ENCODE data around the gene CCDC47.

CCDC47 gene

DNA sequence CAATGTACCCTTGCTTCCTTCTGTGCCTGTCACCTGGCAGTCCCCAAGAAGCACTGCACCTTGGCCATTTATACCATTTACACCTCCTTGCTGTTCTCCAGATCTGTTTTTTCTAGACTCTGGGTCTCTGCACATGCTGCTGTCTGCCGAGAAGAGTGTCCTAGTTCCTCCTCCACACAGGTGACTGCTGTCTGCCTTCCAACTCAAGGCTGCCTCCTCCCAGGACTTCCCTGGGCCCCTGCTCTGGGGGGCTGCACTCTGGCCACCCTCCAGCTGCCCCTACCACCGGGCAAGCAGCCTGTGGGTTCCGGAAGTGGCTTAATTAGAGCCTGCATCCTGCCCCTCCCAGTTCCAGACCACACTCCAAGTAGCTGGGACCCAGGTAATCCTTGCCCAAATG, 67.7 kb downstream of the CCDC47 start:
- no peak for DNase-seq (ENCODE audit: low spot score in 2 of 2)
- Mint-ChIP-seq H3K4me1 (peaks cover 79% of the 10 kb centered on the region), H3K4me3 (peak overlapping the region; percentile 66), H3K27ac (ENCODE audit: low read depth) (peak overlapping the region; percentile 24), H3K36me3 (ENCODE audit: insufficient read depth) (peaks cover 31% of the 10 kb centered on the region), H3K9me3 (no peaks in the 10 kb centered on the region), H3K27me3 (no peaks in the 10 kb centered on the region)
- ATAC-seq (replicated peaks; ENCODE audit: extremely low read depth, poor library complexity, severe bottlenecking), result no peak

DNA sequence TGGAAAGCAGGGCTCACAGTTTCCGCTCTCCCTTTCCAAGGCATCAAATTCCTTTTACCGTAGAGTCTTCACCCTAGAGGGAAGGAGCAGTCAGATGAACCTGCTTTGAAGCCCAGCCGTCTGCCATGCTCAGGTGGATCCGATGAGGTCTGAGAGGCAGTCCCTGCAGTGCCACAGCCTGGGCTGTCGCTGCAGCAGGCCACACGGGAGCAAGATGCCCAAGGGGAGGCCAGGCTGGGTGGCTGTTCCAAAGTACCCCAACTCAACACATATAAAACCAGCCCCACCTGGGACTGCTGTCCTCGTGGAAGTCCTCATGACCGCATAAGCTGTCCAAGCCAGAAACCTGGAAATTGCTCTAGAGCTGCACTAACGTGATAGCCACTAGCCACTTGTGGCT, 68.6 kb downstream of the CCDC47 start:
- Mint-ChIP-seq H3K4me3 (peak overlapping the region; percentile 66), H3K36me3 (ENCODE audit: insufficient read depth) (peaks cover 28% of the 10 kb centered on the region), H3K27me3 (no peaks in the 10 kb centered on the region), H3K27ac (ENCODE audit: low read depth) (no peak overlapping the region), H3K4me1 (peaks cover 73% of the 10 kb centered on the region), H3K9me3 (no peaks in the 10 kb centered on the region)
- ATAC-seq (replicated peaks; ENCODE audit: extremely low read depth, poor library complexity, severe bottlenecking) (no peak), DNase-seq (ENCODE audit: low spot score in 2 of 2) (no peak)

DNA sequence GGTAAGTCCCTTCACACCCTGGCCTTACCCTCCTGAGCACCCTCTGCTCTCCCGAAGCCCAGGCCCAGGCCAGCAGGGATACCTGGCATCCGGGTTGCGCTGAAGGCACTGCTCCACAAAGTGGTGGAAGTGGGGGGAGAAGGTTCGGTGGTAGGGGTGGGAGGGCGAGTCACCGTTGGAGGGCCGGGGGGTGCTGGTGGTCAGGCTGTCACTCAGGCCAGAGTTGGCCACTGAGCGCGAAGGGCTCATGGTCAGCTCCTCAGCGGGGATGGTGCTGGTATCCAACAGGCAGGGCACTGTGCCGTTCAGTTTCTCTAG, 69.2 kb downstream of the CCDC47 start:
- ATAC-seq (replicated peaks; ENCODE audit: extremely low read depth, poor library complexity, severe bottlenecking) (no peak), DNase-seq (ENCODE audit: low spot score in 2 of 2) (no peak)
- Mint-ChIP-seq H3K4me3 (peak overlapping the region; percentile 86), H3K27me3 (no peaks in the 10 kb centered on the region), H3K36me3 (ENCODE audit: insufficient read depth) (peaks cover 30% of the 10 kb centered on the region), H3K9me3 (no peaks in the 10 kb centered on the region), H3K27ac (ENCODE audit: low read depth) (peak overlapping the region; percentile 98), H3K4me1 (peaks cover 69% of the 10 kb centered on the region)

DNA sequence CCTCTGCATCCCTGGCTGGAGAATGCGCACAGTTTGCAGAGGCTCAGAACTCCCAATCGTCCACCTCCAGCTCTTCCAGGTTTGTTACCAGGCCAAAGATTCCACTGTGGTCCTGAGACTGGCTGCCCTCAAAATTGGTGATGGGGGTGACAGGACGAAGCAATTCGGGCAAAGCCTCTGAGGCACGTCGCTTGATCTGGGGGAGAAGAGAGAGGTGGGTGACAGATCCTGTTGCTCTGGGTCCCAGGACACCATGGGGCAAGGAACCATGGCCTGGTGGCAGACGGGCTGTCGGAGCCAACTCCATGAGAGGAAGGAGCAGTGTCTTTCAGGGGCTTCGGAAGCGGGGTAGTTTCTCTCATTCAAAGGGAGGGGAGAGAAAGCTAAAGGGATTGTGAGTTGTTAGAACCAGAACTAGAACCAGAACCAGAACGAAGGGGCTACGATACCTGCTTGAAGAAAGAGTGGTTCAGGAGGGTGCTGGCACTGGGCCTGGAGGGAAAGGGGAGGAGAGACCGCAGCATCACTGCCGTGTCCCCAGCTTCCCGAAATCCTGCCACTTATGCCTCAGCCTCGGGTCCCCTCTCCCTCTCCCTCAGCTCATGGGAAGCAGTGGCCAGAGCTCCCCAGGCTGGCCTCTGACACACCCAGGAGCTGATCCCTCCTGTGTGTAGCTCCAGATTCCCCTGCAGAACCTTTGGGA, 69.7 kb downstream of the CCDC47 start:
- no peaks in the 10 kb centered on the region for H3K9me3 Mint-ChIP-seq
- H3K4me3 Mint-ChIP-seq, result peak overlapping the region; percentile 86
- H3K36me3 Mint-ChIP-seq (ENCODE audit: insufficient read depth), result peaks cover 35% of the 10 kb centered on the region
- peaks cover 64% of the 10 kb centered on the region for H3K4me1 Mint-ChIP-seq
- peak overlapping the region; percentile 98 for H3K27ac Mint-ChIP-seq (ENCODE audit: low read depth)
- DNase-seq (ENCODE audit: low spot score in 2 of 2) (no peak), ATAC-seq (replicated peaks; ENCODE audit: extremely low read depth, poor library complexity, severe bottlenecking) (no peak)
- H3K27me3 Mint-ChIP-seq, result no peaks in the 10 kb centered on the region

DNA sequence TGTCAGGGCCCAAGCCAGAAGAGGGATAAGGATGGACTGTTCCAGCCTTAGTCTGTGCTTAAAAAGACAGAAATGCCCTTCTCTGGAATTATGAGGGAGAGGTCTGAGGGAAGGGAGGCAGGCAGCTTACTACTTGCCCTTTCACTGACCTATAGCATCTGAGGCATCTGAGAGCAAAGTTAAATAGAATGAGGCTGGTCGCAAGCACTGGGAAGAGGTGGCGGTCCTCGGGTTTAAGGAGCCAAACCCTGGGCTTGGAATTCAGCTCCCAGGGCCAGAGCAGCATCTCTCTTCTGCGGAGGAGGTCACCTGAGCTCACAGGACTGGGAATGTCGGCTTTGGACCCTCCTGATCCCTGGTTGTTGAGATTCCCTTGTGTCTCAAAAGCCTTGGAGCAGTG, 70.4 kb downstream of the CCDC47 start:
- DNase-seq (ENCODE audit: low spot score in 2 of 2), result no peak
- Mint-ChIP-seq H3K27me3 (no peaks in the 10 kb centered on the region), H3K9me3 (no peaks in the 10 kb centered on the region), H3K27ac (ENCODE audit: low read depth) (peak overlapping the region; percentile 98), H3K4me3 (peak overlapping the region; percentile 86), H3K4me1 (peaks cover 64% of the 10 kb centered on the region), H3K36me3 (ENCODE audit: insufficient read depth) (peaks cover 41% of the 10 kb centered on the region)
- ATAC-seq (replicated peaks; ENCODE audit: extremely low read depth, poor library complexity, severe bottlenecking), result no peak

DNA sequence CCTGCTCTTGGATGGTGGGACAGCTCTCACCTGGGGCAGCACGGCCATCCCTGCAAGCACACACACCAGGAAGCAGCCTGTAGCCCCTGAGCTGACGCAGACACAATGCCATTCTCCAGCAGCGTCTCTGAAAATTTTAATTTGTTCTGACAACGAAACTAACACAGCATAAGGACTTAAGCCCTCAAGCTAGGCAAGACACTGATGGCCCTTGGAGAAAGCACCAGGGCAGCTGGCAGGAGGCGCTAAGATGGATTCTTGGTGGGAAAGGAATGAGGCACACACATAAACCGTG, 70.7 kb downstream of the CCDC47 start:
- DNase-seq (ENCODE audit: low spot score in 2 of 2) (no peak), ATAC-seq (replicated peaks; ENCODE audit: extremely low read depth, poor library complexity, severe bottlenecking) (no peak)
- H3K27ac Mint-ChIP-seq (ENCODE audit: low read depth), result peak overlapping the region; percentile 98
- H3K4me3 Mint-ChIP-seq, result peak overlapping the region; percentile 86
- no peaks in the 10 kb centered on the region for H3K9me3 Mint-ChIP-seq
- H3K27me3 Mint-ChIP-seq, result no peaks in the 10 kb centered on the region
- H3K4me1 Mint-ChIP-seq, result peaks cover 67% of the 10 kb centered on the region
- peaks cover 44% of the 10 kb centered on the region for H3K36me3 Mint-ChIP-seq (ENCODE audit: insufficient read depth)

DNA sequence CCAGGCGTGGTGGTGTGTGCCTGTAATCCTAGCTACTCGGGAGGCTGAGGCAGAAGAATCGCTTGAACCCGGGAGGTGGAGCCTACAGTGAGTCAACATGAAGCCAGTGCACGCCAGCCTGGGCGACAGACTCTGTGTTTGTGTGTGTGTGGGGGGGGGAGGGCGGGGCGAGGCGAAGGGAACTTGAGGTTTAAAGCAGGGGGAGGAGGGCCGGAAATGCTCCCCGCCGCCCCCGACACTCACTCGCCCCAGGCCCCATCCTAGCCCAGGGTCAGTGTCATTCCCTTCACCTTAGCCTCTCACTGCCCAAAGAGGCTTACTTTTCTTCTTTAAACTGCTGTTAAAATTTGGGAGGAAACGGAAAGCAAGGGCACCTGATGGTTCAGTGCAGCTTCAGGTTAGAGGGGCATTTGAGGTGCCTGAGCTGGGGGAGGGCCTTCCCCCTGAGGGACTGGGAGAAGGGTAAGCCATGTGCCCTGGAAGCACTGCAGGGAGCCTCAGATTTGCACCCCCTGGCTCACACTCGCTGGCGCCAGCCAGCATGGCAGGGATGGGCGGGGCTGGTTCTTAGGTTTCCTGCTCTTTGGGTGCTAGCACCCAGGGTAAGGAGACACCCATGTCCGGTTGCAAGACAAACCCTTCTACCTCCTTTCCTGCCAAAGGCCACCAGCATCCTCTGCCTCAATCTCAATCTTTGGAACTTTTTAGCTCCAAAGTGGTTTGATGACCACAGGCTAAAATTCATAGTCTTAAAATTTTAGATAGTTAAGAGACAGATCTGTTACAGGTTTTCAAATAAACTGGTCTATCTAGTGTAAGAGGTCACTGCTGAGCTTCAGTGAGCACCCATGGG, 71.3 kb downstream of the CCDC47 start:
- peak; percentile 45 to 67 for DNase-seq (ENCODE audit: low spot score in 2 of 2)

DNA sequence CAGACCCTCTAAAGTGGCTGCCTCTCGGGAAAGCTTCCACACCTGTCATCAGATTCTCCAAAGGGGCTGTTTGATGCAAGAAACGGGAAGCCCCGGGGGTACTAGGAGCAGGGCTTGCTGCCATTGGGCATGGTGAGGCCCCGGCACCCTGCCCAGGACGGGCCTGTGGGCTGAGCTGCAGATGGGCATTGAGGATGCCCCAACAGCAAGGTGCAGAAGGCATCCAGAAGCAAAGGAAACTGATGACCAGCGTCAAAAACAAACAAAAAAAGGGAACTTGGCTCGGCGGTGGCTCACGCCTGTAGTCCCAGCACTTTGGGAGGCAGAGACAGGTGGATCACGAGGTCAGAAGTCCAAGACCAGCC, 72.0 kb downstream of the CCDC47 start:
- DNase-seq (ENCODE audit: low spot score in 2 of 2) (no peak), ATAC-seq (replicated peaks; ENCODE audit: extremely low read depth, poor library complexity, severe bottlenecking) (no peak)
- Mint-ChIP-seq H3K4me1 (peaks cover 70% of the 10 kb centered on the region), H3K36me3 (ENCODE audit: insufficient read depth) (peaks cover 50% of the 10 kb centered on the region), H3K4me3 (peak overlapping the region; percentile 86), H3K9me3 (no peaks in the 10 kb centered on the region), H3K27ac (ENCODE audit: low read depth) (peak overlapping the region; percentile 98), H3K27me3 (no peaks in the 10 kb centered on the region)

More for the DNA sequence above, 71.3 kb downstream of the CCDC47 start:
- Mint-ChIP-seq H3K27me3 (no peaks in the 10 kb centered on the region), H3K27ac (ENCODE audit: low read depth) (peak overlapping the region; percentile 98), H3K4me3 (peak overlapping the region; percentile 86), H3K4me1 (peaks cover 70% of the 10 kb centered on the region), H3K36me3 (ENCODE audit: insufficient read depth) (peaks cover 45% of the 10 kb centered on the region), H3K9me3 (no peaks in the 10 kb centered on the region)
- peak; percentile 27 for ATAC-seq (replicated peaks; ENCODE audit: extremely low read depth, poor library complexity, severe bottlenecking)

DNA sequence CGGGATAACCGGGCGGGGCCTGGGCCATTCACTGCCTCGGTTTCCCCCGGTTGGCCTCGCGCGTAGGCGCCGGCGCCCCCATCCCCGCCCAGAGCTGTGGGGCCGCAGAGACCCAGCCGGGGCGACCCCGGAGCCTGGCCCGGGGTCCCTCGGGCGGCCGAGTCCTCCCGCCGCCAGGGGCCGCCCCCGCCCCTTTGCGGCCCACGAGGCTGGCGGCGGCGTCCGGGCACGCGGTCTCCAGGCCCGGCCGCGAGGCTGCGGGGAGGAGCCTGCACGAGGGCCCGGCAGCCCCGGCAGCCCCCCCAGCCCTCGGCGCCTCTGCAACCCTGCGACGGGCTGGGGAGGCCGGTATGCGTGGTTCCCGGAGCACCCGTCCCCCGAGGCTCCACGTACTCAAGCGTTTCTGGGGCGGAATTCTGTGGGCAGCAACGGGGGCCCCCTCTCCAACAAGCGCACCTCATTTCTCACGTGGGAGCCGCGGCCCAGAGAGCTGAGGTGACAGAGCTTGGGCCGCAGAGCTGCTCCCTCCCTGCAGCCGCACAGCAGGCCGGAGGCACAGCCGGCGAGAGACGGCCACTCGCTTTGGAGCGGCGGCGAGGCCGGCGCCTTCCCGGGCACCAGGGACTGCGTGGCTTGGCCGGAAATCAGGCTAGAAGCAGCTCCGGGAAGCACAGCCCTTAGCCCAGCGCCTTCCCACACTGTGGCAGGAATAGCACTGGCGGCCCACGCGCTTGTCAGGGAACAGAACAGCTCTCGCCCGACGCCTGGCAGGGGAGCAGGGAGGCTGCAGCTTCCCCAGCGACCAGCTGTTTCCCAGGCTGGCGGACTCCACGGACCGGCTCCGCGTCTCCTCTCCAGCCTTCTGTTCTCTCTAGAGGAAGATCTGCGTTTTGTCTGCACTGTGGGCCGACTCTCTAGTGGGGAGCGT, 72.6 kb downstream of the CCDC47 start:
- Mint-ChIP-seq H3K9me3 (no peaks in the 10 kb centered on the region), H3K27ac (ENCODE audit: low read depth) (peak overlapping the region; percentile 98), H3K27me3 (no peaks in the 10 kb centered on the region), H3K4me3 (peak overlapping the region; percentile 86), H3K36me3 (ENCODE audit: insufficient read depth) (peaks cover 56% of the 10 kb centered on the region), H3K4me1 (peaks cover 70% of the 10 kb centered on the region)
- DNase-seq (ENCODE audit: low spot score in 2 of 2) (peak; percentile 49 to 55), ATAC-seq (replicated peaks; ENCODE audit: extremely low read depth, poor library complexity, severe bottlenecking) (peak; percentile 4)

DNA sequence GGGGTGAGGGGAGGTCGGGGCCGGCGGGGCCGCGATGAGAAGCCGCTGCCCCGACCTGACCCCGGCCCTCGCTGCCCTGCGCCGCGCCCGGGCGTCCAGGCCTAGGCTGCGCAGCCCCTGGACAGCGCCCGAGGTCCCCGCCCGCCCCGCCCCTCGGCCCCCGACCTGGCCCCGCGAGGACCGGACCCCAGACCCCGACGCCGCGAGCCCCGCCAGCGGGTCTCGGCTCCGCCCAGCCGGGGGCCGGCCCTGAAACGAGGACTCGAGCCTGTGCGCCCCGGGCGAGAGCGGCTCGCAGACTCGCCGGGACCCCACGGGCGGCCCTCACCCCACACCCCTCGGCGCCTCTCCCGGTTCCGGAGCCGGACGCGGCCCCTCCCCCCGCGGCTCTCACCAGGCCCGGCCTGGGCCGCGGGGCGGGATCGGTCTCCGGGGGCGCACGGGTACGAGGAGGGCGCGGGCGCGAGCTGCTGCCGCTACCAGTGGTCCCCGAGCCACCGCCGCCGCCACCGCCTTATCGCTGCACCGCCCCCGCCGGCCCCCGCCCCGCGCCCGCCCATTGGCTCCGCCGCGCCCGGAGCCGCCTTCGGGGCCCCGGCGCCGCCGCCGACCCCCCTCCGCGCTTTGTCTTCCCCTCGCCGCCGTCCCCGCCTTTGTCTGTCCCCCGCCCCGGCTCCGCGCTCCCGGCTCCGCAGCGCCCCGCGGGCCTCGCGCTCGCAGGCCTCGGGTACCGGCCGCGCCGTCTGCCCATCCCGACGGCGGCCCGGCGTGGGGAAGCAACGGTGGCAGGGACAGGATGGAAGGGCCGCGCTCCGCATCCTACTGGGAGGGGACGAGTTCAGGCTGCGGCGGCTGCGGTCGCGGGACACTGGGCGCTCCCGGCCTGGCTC, 73.5 kb downstream of the CCDC47 start, which contains the start of gene LIMD2:
Gene LIMD2, minus strand, starts transcription at position 488 of the 890 bp plus-strand sequence. CDS start 827 bp downstream, outside the sequence.
- Mint-ChIP-seq H3K36me3 (ENCODE audit: insufficient read depth) (peaks cover 64% of the 10 kb centered on the region), H3K9me3 (no peaks in the 10 kb centered on the region), H3K4me3 (peak within 1 kb of the TSS; percentile 92), H3K4me1 (peaks cover 69% of the 10 kb centered on the region), H3K27me3 (no peaks in the 10 kb centered on the region), H3K27ac (ENCODE audit: low read depth) (peak within 1 kb of the TSS; percentile 98)
- DNase-seq (ENCODE audit: low spot score in 2 of 2) (peak; percentile 72 to 76), ATAC-seq (replicated peaks; ENCODE audit: extremely low read depth, poor library complexity, severe bottlenecking) (peak; percentile 21)

DNA sequence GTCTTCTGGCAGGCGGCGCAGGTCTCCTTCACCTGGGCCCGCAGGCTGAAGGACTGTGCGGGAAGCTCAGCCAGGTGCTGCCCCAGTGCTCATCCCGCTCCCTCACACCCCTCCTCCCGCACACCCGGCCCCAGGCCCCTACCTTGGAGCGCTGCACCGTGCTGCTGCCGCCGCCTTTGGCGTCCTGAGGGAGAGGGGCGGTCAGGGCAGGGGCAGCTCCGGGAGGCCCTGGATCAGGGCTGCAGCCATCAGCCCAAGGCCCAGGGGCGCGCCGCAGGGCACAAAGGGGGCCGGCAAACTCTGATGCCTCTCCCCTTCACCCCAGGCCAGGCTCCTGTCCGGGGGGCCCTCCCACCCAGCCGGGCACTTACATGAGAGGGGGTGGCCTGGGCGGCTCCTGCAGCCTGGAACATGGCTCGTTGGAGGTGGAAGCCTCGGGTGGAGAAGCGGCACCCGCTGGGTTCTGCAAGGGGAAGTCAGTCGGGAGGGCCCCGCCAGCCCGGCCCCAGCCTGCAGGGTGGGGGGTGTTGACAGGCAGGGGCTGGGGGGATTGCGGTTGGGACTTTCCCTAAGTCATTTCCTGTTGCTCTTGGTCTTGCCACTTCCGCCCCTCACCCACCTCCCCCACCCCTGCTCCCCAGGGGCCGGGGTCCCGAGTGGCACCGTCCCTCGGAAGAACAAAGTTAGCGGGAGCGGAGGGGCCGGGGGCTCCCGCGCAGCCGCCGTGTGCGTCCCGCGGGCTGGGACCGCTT, 74.3 kb downstream of the CCDC47 start:
- peaks cover 71% of the 10 kb centered on the region for H3K36me3 Mint-ChIP-seq (ENCODE audit: insufficient read depth)
- H3K4me1 Mint-ChIP-seq, result peaks cover 74% of the 10 kb centered on the region
- peak; percentile 48 for ATAC-seq (replicated peaks; ENCODE audit: extremely low read depth, poor library complexity, severe bottlenecking)
- DNase-seq (ENCODE audit: low spot score in 2 of 2), result peak; percentile 79 to 91
- H3K27me3 Mint-ChIP-seq, result no peaks in the 10 kb centered on the region
- peak overlapping the region; percentile 92 for H3K4me3 Mint-ChIP-seq
- H3K27ac Mint-ChIP-seq (ENCODE audit: low read depth), result peak overlapping the region; percentile 95
- H3K9me3 Mint-ChIP-seq, result no peaks in the 10 kb centered on the region

All from central memory CD8-positive, alpha-beta T cell (primary cell).